GM18870 (cell line): ENCODE measurements around the gene ABCB11.
"Not testable (repeated sequence)": the region's sequence is repeated elsewhere in the genome, so short reads cannot be mapped to it uniquely, and the experiment has no call there.

Experiments
- ATAC-seq: cut with Tn5 transposase; IDR thresholded peaks from one replicate; pipeline ENCODE4 v1.9.1; 2021; ENCODE audit warnings: moderate library complexity; ENCODE audit not compliant: unreplicated experiment

The ABCB11 gene

DNA sequence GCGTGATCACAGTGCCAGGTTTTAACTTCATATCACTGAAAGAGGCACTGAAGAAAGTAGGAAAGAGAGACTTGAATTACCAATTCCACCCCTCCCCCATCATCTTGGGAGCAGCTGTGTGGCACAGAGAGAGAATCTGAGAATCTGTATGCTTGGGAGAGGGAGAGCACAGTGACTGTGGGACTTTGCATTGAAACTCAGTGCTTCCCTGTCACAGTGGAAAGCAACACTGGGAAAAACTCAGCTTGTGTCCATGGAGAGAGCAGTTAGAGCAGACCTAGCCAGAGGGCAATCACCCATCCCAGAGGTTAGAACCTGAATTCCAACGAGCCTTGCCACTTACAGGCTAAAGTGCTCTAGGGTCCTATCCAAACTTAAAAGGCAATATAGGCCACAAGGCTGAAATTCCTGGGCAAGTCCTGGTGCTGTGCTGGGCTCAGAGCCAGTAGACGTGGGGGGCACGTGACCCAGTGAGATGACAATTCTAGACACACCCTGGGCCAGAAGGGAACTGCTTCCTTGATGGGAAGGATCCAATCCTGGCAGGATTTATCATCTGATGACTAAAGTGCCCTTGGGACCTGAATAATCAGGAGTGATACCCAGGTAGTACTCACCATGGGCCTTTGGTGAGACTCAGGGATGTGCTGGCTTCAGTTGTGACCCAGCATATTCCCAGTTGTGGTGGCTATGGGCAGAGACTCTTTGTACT is 15.5 kb upstream of the ABCB11 start:
- no peak for ATAC-seq

DNA sequence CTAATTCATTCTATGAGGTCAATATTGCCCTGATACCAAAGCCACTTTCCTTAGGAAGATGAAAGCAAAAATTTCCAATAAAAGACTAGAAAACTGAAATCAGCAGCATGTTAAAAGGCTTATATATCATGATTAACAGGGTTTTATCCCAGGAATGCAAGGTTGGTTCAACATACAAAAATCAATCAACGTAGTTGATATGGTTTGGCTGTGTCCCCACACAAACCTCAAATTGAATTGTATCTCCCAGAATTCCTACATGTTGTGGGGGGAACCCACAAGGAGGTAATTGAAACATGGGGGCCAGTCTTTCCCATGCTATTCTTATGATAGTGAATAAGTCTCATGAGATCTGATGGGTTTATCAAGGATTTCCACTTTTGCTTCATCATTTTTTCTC is 11.7 kb upstream of the ABCB11 start:
- no peak for ATAC-seq

DNA sequence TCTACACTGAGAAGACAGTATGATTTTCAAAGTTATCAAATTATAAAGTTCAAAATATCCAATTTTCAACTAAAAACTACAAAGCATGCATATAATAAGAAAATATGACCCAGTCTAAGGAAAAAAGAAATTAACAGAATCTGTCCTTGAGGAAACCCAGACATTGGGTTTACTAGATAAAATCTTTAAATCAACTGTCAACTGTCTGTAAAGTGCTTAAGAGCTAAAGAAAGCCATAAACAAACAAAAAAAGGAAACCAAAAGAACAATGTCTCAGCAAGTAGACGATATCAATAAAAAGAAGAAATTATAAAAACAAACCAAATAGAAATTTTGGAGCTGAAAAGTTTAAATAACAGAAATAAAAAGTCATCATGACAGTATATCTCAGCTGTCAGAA is 10.5 kb upstream of the ABCB11 start:
- ATAC-seq, result no peak

DNA sequence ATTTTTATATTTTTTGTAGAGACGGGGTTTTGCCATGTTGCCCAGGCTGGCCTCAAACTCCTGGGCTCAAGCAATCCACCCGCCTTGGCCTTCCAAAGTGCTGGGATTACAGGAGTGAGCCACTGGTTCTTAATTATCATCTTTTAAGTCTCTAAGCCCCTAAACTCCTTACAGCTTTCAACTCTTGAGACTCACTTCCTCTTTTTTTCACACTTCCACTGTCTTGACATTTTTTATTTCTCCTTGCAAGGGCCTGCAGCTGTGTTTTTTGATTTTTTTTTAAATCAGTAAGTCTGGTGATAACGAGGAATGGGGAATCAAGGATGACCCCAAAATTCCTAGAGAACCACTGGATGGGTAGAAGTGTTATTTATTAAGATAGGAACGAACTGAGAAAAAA is 8.6 kb upstream of the ABCB11 start:
- ATAC-seq, result no peak

DNA sequence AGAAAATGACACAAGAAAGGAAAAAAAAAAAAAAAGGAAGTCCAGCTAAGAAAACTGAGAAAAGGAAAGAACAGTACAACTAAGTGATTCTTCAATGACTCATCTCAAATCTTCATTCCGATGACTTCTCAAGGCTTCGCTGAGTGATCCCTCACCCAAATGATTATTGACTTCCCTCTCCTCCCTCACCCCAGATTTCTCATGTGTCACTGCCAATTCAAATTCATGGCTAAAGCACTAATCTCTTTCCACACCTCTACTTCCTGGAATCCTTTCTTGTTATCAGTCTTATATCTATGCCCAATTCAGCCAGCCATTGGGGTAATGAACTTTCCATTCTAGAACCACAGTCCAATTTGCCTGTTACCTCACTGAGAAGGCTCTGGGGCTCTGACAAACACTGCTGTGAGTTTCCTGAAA is 7.2 kb upstream of the ABCB11 start:
- ATAC-seq, result peak; percentile 72

DNA sequence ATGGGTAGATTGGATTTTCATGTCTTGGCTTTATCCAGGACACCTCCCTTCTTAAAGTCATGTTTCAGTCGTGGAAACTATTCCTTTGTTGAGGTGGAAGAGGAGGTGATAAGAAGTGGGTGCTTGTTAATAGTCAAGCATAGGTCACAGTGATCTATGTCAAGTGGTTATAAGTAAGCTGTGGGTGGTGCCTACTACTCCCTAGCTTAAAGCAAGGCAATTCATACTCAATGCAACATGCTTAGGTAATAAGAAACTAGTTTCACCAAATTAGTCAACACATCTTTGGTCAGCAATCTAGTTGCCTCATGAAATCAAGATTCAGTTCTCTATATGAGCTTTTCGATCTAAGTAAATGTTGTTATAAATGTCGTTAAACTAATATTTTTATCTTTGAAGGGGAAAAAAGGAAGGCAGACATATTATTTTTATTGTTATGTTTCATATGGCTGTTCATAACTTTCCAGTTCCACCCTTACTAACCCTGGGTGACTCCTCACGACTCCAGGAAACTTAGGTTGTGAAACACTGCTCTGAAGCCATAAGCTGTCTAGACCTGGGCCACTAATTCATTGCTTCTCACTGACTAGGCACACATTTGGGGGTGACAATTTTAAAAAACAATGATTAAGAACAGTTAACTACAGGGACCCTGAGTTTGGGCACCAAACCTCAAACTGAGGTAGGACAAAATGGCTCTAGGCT is 5.8 kb upstream of the ABCB11 start:
- peak; percentile 70 for ATAC-seq

DNA sequence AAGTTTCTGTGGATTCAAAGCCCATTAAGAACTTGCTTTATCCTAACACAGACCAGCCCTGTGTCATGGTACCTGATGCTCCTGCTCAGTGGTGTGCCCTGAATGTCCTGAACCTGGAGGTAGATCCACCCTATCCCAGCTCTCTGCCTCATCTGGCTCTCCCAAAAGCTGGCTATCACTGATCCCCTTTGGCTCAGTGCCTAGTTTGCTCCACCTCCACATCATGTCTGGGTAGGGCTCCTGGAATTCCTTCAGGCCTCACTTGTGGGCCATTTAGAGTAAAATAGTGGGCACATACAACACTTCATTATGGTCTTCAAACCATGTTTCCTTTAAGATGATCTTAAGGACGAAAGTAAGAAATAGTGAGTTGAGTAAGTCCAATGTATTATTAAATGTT is 4.8 kb upstream of the ABCB11 start:
- ATAC-seq, result no peak

DNA sequence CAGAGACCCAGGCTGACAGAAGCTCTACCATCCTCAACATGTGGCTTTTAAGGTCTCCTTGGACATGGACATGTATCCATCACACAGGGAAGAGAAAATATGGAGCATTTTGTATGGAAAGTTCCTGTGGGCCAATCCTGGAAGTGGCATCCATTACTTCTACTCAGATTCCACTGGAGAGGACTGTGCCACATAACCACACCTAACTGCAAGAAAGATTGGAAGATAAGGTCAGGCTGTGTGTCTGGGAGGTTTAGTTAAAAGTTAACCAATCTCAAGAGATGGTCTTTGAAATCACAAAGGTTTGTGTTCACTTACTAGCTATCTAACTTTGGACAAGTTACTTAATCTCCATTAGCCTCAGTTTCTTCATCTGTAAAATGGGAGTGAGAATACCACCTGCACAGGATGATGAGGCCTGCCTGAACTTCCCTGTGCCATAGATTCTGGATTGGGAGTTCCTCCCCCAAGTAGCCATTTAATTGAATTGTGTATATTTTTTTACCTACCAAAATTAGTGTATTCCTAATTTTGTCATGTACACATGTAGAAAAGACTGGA is 3.9 kb upstream of the ABCB11 start:
- ATAC-seq, result no peak

DNA sequence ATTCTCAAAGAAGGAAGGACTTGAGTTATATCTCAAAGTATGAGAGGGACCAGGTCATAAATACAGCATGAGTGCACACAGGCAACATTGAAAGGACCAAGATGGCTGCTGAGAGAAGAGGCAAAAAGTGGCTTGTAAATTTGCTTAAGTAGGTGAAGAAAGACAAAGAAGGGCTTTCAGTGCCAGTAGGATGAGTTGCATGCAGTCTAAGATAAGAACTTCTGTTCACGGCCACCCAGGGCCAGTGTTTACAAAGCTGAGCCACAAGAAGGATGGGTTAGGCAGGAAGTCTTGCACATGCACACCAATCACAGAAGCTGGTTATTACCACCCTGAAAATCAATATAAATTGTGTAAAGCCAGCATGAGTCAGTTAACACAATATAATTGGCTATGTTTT is 3.1 kb upstream of the ABCB11 start:
- no peak for ATAC-seq

DNA sequence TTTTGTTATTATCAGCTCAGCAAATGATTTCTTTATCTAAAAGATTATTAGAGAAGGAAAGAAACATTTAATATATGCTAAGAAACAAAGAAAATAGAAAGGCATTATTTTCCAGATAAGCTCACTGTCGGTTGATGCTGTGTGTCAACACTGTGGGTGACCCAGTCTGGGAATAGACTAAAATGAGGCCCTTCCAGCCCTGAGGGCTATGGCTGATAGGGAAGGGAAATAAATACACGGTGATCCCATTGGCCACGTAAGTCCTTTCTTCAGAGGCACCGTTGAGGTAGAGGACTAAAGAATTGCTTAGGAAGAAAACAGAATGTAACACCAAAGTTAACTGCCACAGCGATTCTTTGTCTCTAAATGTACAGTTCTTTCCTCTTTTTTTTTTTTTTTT is 1.8 kb downstream of the ABCB11 start:
- ATAC-seq, result no peak

DNA sequence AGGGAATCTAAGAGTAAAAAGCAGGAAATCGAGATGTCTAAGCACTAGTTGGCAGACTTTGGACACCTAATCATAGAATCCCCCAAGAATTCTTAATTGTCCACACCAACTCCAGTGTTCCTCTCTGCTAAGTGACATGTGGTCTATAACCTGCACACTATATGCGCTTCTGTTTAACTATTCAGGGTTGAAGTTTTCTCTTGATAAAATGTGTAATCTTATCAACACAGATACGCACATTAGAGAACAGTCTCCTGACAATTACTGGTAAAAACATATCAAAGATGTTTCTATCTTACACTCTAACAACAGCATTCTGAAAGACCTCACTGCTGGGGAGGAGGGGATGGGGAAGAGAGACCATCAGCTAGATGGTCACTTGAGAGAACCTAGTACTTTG is 3.9 kb downstream of the ABCB11 start:
- no peak for ATAC-seq

DNA sequence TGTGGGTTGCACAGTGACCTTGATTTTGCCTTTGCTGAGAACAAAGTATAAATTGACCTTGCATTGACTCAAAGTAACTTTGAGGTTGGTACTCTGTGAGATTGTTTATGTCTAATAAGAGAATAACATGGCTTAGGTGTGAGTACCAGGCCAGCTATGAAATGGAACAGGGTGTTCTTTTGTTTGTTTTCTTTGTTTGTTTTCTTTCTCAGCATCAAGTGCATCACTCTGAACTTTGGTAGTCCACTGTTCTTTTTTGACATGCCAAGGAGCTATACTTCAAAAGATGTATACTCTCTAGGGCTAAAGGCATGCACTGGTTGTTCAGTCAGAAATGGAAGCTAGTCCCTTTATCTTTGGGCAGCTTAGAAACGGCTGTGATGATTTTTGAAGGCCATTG is 5.1 kb downstream of the ABCB11 start:
- no peak for ATAC-seq

DNA sequence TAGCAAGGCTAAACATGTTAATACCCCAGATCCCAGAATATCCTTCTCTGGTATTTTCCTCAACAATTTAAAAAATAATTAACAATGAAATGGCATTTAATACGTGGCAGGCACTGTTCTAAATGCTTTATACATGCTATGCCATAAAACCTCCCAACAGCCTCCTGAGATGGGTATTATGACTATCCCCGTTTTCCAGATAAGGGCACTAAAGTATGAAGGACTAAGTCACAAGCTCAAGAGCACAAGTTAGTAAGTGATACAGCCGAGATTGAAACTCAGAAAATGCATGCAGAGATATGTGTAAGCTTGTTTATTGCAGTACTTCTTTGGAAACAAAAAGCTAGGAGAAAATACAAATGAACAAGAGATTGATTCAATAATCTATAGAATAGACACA is 8.0 kb downstream of the ABCB11 start:
- ATAC-seq, result no peak

DNA sequence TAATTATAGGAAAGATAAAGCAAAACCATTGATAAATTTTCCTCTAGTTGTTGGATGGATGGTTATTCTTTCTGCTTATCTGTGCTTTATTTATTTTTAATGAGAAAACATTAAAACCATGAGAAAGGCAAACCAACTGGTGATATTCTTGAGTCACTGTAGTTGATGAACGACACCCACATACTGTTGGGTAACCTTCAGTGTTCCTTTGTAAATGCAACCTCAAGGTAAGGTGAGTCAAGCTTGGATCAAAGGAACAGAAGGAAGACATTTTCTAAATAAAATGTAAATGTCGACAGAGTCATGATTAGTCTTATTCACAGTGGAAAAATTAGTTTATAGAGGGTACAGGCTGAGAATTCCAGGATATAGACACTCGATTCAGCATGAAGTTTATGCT is 12.7 kb downstream of the ABCB11 start:
- no peak for ATAC-seq

DNA sequence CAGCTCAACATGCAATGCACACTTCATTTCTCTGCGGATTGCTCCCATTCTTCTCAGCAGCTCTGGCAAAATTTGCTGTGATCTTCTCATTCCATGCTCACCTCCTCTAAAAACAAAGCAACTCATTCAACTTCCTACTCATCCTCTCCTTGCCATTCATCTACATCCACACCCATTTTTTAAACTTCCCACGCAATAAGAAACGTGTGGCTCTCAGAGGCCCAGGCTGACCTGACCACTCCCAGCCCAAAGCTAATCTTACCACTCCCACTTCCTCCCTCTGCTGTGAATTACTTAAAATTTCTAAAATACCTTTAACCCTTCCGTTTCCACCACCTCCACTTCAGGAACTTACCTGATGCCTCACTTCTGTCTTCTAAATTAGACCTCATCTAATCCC is 15.2 kb downstream of the ABCB11 start:
- ATAC-seq, result no peak

DNA sequence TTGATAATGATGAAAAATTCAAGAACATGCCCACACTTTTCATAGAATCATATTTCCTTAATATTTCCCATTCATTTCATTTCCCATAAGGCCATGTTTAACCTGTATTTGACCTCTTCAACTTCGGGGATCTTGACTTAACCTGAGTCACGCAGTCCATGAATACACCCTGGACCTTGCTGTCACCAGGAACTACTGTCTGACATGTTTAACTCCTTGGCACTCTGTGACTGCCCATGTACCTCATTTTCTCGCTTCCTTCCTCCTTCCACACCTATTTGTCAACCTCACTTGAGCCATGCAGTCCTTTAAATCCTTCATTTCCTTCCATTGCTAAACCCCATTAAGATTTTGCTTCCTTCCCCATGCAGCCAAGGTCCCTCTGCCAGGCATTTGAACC is 16.3 kb downstream of the ABCB11 start:
- no peak for ATAC-seq

DNA sequence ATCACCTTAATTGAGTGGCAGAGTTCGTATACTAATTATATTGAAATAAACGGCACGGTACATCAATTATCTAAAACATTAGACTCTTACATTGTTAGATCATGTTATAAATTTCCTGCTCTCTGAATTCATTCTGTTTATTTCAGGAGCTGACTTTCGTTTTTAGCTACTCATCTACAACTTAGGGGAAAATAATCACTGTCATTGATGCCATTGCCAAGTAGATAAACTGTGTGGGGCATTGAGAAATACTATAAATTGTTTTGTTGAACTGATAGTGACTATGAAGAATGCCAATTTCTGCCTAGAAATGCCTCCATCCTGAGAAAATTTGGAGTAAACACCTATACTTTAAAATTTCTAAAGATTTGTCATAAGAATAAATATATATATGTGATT is 17.5 kb downstream of the ABCB11 start:
- ATAC-seq, result no peak

DNA sequence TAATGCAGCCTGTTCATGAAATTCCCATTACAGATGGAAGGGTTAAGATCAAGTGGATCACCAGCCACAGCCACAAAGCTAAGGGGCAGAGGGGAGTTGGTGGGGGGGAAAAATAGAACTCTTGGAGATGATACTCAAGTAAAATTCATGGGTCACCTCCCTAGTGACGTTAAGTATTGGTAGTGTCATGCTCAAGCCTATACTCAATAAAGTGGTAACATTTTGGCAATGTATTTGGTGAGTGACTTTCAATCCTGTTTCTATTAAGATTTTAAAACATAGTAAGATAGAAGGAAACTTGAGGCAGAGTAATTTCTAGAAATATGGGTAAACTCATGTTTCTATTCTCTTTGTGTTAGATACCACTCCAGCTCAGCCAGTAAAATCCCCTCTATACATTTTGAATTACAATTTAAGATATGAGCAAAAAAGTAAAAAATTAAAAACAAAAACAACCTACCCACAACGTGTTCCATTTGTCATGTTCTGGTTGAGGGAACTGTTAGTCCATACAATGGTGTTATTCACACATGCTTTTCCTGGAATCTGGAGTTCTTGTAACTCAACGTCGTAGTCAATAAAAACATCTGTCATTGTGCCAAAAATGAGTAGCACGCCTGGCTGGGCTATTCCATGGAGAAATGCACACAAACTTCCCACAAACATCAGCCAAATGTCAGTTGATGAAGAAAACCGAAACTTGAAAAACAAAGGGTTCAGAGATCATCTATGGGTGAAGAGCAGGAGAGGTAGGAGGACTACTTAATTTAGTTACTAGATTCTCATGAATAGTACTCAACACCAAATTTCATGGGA is 18.1 kb downstream of the ABCB11 start:
- no peak for ATAC-seq

DNA sequence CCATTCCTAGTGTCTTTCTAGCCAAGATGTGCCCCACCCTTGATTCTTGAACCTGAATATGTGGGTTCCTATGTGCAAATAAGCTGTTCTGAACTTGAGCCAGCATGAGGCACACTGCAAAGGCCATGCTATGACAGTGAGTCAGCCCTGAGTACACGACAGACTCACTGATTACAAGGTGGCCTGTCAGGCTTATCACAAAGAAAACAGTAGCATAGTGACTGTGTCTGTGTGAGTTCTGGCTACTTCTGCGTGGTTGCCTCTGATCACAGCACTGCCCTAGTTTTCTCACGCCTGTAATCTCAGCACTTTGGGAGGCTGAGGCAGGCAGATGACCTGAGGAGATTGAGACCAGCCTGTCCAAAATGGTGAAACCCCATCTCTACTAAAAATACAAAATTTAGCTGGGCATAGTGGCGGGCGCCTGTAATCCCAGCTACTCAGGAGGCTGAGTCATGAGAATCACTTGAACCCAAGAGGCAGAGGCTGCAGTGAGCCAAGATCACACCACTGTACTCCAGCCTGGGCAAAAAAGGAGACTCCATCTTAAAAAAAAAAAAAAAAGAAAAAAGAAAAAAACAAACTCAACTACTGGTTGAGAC is 18.8 kb downstream of the ABCB11 start:
- not testable (repeated sequence) for ATAC-seq

DNA sequence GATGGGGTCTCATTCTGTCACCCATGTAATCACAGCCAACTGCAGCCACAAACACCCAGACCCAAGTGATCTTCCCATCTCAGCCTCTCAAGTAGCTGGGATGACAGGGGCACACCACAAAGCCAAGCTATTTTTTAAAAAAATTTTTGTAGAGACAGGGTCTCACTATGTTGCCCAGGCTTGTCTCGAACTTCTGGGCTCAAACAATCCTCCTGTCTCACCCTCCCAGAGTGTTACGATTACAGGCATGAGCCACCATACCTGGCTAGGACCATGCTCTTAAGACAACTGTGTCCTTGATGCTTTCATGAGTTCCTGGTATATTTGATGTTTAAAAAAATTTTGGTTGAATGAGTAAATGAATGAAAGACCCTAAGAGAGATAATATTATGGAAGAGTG is 19.4 kb downstream of the ABCB11 start:
- ATAC-seq, result no peak
